ENCODE measurements around the gene LGALS12. TPM values are rescaled to one million over a fixed set of nuclear protein-coding genes. Genes with fewer than 3 reads are reported as not detected.

The LGALS12 gene
- total and polyA plus RNA-seq, 10 of the 15 experiments (the other 5 are each of a cell fraction or from before 2014, with no cell fraction given) = not detected

GRCh38 chr11:63534895-63535461 lies 29.1 kb downstream of the LGALS12 start (continued):
- TF ChIP-seq FOXK2 (IDR thresholded peaks at IDR 0.05) (peak; percentile 53; the same call in 1 of the 2 replicates), JUND (IDR thresholded peaks at IDR 0.05; ENCODE audit: low read depth, low read length) (no peak), PAX8 (IDR thresholded peaks at IDR 0.05) (no peak), STAT1 (conservative IDR thresholded peaks at IDR 0.05) (no peak), SREBF2 (IDR thresholded peaks at IDR 0.05; ENCODE audit: low read length) (no peak), NBN (IDR thresholded peaks at IDR 0.05) (peak; percentile 58; the same call in 1 of the 2 replicates), TAF1 (IDR thresholded peaks at IDR 0.05; ENCODE audit: borderline replicate concordance, low read depth, low read length) (no peak), CUX1 (IDR thresholded peaks at IDR 0.05; ENCODE audit: insufficient replicate concordance, low read depth, low read length) (no peak), BMI1 (IDR thresholded peaks at IDR 0.05; ENCODE audit: borderline replicate concordance) (no peak), E2F4 (IDR thresholded peaks at IDR 0.05; ENCODE audit: low read depth, low read length) (no peak), SRF (IDR thresholded peaks at IDR 0.05; ENCODE audit: low read depth in 2 of 2, low read length in 2 of 2) (peak; percentile 25 to 32; a peak in 2 of 4 replicates), ZBTB4 (CRISPR knock-in tag; IDR thresholded peaks at IDR 0.05) (peak; percentile 97), TCF7 (IDR thresholded peaks at IDR 0.05; ENCODE audit: borderline replicate concordance) (no peak), KAT2A (conservative IDR thresholded peaks at IDR 0.05; ENCODE audit: control insufficient read depth, low read depth, low read length) (no peak), SMAD1 (IDR thresholded peaks at IDR 0.05; ENCODE audit: low read depth, partially characterized antibody) (no peak), KLF5 (IDR thresholded peaks at IDR 0.05; ENCODE audit: partially characterized antibody) (no peak), USF1 (IDR thresholded peaks at IDR 0.05; ENCODE audit: borderline replicate concordance, extremely low read length, insufficient read depth, low read depth, low read length) (no peak), IRF4 (IDR thresholded peaks at IDR 0.05; ENCODE audit: low read depth, low read length) (peak; percentile 26; the same call in 1 of the 2 replicates), FOXM1 (IDR thresholded peaks at IDR 0.05; ENCODE audit: low read depth, low read length) (peak; percentile 45; the same call in 1 of the 2 replicates)

Measured in GM12878 (cell line).